Measurements from ENCODE around the gene AMD1.

GRCh38 chr6:110841266-110841665, 33.3 kb upstream of the AMD1 start:
- TF ChIP-seq MEF2A (IDR thresholded peaks at IDR 0.05; ENCODE audit: insufficient read depth, low read depth, low read length) (no peak), NR2F1 (conservative IDR thresholded peaks at IDR 0.05) (no peak), EP300 (IDR thresholded peaks at IDR 0.05; ENCODE audit: borderline replicate concordance in 1 of 2, control insufficient read depth in 1 of 2, low read depth in 2 of 2, low read length in 2 of 2) (no peak), CTCF (IDR thresholded peaks at IDR 0.05 in 2 of 3, conservative IDR thresholded peaks at IDR 0.05 in 1 of 3; ENCODE audit: control insufficient read depth in 2 of 3, extremely low read depth in 1 of 3, insufficient read depth in 1 of 3, low read depth in 3 of 3, low read length in 3 of 3) (no peak), E2F4 (IDR thresholded peaks at IDR 0.05; ENCODE audit: low read depth, low read length) (no peak), IRF3 (IDR thresholded peaks at IDR 0.05) (no peak), REST (IDR thresholded peaks at IDR 0.05; ENCODE audit: low read depth, low read length) (no peak), YY1 (IDR thresholded peaks at IDR 0.05; ENCODE audit: low read depth, low read length) (no peak), POLR2AphosphoS5 (IDR thresholded peaks at IDR 0.05; ENCODE audit: low read length) (no peak), PML (IDR thresholded peaks at IDR 0.05; ENCODE audit: low read length) (no peak), ZNF592 (IDR thresholded peaks at IDR 0.05) (no peak), CHD1 (IDR thresholded peaks at IDR 0.05; ENCODE audit: low read depth, low read length) (no peak), EGR1 (IDR thresholded peaks at IDR 0.05; ENCODE audit: borderline replicate concordance in 1 of 2, low read depth in 2 of 2, low read length in 2 of 2) (no peak), NRF1 (conservative IDR thresholded peaks at IDR 0.05; ENCODE audit: low read depth, low read length) (no peak)

All from GM12878 (cell line).